WI38 (cell line): ENCODE data around the gene CDK5RAP2.

Source experiments
- H3K4me3 ChIP-seq: 2 replicates; pipeline ENCODE4 v1.5.1; 2011; ENCODE audit warnings: low read depth, mild to moderate bottlenecking, control low read depth, low read length
- CTCF ChIP-seq: IDR thresholded peaks from 2 replicates; pipeline ENCODE4 v1.5.1; 2012; ENCODE audit warnings: low read depth, mild to moderate bottlenecking, control low read depth, low read length

CDK5RAP2 gene

DNA sequence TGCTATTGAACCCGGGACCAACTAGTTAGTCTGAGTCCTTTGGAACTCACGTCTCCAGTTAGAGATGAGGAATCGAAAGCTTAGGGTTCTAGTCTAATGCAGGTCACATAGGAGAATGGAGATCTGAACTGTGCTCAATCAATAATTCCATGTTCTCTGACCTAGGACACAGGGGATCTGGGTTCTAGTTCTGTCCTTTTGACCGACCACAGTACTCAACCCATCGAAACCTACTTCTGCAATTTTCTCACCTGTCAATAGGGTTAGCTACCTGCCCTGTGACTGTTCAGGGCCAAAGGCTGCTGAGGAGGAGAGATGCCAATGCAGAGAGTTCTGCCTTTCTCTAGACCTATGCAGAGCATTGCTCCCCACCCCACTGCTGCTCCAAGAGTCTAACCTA, 187.7 kb downstream of the CDK5RAP2 start:
- H3K4me3 ChIP-seq: no peak overlapping the region
- no peak for TF ChIP-seq CTCF

DNA sequence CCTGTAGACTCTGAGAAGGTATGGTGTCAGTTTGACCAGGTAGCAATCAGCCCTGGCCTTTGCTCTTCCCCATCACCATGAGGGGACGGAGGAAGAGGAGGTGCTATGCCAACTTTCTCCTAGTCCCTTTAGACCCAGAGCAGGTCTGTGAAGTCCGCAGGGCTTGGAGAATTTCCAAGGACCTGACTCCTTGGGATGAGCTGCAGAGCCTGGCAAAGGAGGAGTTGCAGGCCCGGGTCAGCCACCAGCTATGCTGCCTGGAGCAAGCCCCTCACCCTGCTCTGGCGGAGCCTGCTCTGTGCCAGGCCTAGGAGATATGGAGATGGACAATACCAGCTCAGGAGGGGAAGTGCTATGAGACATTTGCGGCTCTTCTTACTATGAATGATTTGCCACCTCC, 188.3 kb downstream of the CDK5RAP2 start:
- no peak overlapping the region for H3K4me3 ChIP-seq
- no peak for TF ChIP-seq CTCF

DNA sequence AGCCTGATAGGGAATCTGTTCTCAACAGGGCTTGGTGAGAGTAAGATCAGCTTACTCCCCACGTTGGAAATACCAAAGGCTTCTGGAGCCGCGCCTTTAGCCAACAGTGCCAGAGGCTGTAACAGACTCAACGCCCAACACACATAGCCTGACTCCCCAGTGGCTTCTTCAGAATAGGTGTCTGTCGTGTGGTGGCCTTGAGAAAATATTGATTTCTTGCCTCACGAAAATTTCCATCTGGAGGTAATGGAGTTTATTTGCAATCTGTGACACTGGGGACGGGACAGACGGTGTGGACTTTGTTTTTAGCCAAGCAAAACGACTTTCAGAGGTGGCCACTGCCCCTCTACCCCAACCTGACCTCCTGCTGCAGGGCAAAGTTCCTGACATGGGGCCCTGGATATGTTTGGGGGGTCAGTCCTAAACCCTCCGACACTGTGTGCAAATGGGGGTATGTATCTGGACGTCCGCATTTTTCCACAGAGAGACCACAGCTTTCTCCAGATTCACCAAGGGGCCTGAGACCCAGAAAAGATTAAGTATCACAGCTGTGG, 189.3 kb downstream of the CDK5RAP2 start:
- no peak for TF ChIP-seq CTCF
- H3K4me3 ChIP-seq: no peak overlapping the region

- H3K4me3 ChIP-seq: no peak overlapping the region
- no peak for TF ChIP-seq CTCF
Measured at GRCh38 chr9:120389867-120390266, 190.1 kb downstream of the CDK5RAP2 start.

- no peak for TF ChIP-seq CTCF
- no peak overlapping the region for H3K4me3 ChIP-seq
Measured at GRCh38 chr9:120389300-120389699, 190.7 kb downstream of the CDK5RAP2 start.

GRCh38 chr9:120388003-120388855, 191.7 kb downstream of the CDK5RAP2 start:
- H3K4me3 ChIP-seq: no peak overlapping the region
- no peak for TF ChIP-seq CTCF

DNA sequence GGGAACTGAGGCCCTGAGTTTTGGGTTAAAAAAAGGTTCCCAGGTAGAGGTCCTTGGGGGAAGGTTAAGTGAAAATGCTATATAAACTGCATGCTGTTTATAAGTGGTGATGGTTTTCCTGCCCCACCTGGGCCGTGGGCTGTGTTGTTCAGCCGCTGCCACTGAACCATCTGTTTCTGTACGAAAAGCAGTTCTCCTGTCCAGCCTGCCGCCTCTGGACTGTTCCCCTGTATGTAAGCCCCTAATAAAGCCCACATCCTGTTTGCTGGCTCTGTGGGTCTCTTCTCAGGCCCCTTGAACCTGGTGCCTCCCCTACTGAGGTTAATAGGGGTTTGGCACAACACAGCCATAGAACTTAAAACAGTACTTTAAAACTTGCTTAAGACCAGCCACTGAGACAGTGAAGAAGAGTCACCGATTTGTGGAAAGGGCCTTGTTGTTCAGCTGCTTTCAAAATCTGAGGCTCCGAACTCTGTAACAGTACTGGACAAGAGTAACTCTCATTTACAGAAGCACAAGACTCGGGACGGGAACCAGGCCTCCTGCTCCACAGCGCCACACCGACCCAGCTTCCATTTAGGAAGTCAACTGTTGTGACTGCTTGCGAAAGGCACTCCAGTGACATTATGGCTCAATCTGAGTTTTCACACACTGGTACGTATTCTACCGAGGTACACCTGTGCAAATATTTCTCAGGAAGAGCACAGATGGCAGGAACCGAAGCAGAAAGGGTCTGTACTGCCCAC, 192.5 kb downstream of the CDK5RAP2 start:
- no peak for TF ChIP-seq CTCF
- H3K4me3 ChIP-seq: no peak overlapping the region
